Lower leg skin (tissue), 3 donors: ENCODE data around the gene SMARCE1.

Experiments used
- POLR2A ChIP-seq, 2 donors: fragments of 450-650 bp; IDR thresholded peaks; one replicate each; pipeline ENCODE4 v1.6.1; 2016 to 2017; ENCODE audit warnings: antibody characterized with exemption in 2 of 2, mild to moderate bottlenecking in 1 of 2, moderate library complexity in 1 of 2
- TF ChIP-seq, protein P1 (sequence below), 3 donors: fragments of 450-650 bp; IDR thresholded peaks; one replicate each; pipeline ENCODE4 v1.5.1; 2016; ENCODE audit warnings: antibody characterized with exemption in 3 of 3, mild to moderate bottlenecking in 3 of 3, moderate library complexity in 2 of 3

GRCh38 chr17:40613467-40614154, 34.0 kb downstream of the SMARCE1 start:
- no peak for TF ChIP-seq POLR2A (IDR thresholded peaks at IDR 0.05)
- TF ChIP-seq, protein P1, sequence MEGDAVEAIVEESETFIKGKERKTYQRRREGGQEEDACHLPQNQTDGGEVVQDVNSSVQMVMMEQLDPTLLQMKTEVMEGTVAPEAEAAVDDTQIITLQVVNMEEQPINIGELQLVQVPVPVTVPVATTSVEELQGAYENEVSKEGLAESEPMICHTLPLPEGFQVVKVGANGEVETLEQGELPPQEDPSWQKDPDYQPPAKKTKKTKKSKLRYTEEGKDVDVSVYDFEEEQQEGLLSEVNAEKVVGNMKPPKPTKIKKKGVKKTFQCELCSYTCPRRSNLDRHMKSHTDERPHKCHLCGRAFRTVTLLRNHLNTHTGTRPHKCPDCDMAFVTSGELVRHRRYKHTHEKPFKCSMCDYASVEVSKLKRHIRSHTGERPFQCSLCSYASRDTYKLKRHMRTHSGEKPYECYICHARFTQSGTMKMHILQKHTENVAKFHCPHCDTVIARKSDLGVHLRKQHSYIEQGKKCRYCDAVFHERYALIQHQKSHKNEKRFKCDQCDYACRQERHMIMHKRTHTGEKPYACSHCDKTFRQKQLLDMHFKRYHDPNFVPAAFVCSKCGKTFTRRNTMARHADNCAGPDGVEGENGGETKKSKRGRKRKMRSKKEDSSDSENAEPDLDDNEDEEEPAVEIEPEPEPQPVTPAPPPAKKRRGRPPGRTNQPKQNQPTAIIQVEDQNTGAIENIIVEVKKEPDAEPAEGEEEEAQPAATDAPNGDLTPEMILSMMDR (IDR thresholded peaks at IDR 0.05) = no peak
